K562 (cell line): ENCODE results near the gene C1orf21. TPM values are rescaled to one million over a fixed set of nuclear protein-coding genes. Genes with fewer than 3 reads are reported as not detected.

Experiments
- ATAC-seq: fragments of 200-7000 bp; cut with Tn5 transposase; 3 replicates; pipeline ENCODE4 v1.9.1; 2020; ENCODE audit warnings: moderate library complexity
- BruUV-seq: library from RNA; stranded (reverse); fragments of 400-500 nt; replicated peaks from 2 replicates; lab custom pipeline; 2021; lab: Mats Ljungman, UMichigan
- CTCF ChIA-PET: fragments of 300-600 bp; formaldehyde crosslinking; extraction: SDS; loops from one replicate; lab custom pipeline; 2021; ENCODE audit warnings: low intra/inter-chr PET ratio; lab: Yijun Ruan, JAX
- POLR2A ChIA-PET: fragments of 300-600, 350-650 bp; sonication (Branson Sonifier 250); formaldehyde crosslinking; extraction: SDS; loops from one replicate; lab custom pipeline; 2021; ENCODE audit warnings: antibody characterized with exemption, inconsistent platforms; lab: Yijun Ruan, JAX
- DNase-seq, 4 experiments: peaks; one replicate each; pipeline versions ENCODE4 v3.0.0 to v3.0.0-alpha.2; 2011 to 2018; ENCODE audit warnings: low spot score in 3 of 4, mixed read lengths in 3 of 4; ENCODE audit errors: extremely low read depth in 1 of 4
- FAIRE-seq: peaks from 2 replicates; lab custom pipeline; 2011; peaks lifted over from hg19 to GRCh38; lab: Jason Lieb, UNC
- H2AFZ ChIP-seq: 2 replicates; pipeline ENCODE4 v1.6.0; 2011; ENCODE audit warnings: low read depth, low read length, control low read depth, inconsistent platforms
- H3K27ac ChIP-seq: fragments of 200-600 bp; 3 replicates; pipeline ENCODE4 v1.8.0; 2011; ENCODE audit warnings: low read depth, mild to moderate bottlenecking, control low read depth, inconsistent platforms, low read length, moderate library complexity, mixed read lengths; ENCODE audit errors: extremely low read depth
- H3K27me3 ChIP-seq, 2 experiments: fragments of 300-600 bp in 1 of 2; 2 replicates in 1 of 2; 3 replicates in 1 of 2; pipeline versions ENCODE4 v1.6.0 to v1.8.0; 2011; ENCODE audit warnings: inconsistent platforms in 2 of 2, low read length in 2 of 2, mild to moderate bottlenecking in 1 of 2, mixed read lengths in 1 of 2, moderate library complexity in 1 of 2; ENCODE audit not compliant: control insufficient read depth in 2 of 2, insufficient read depth in 2 of 2
- H3K36me3 ChIP-seq: fragments of 300-600 bp; 3 replicates; pipeline ENCODE4 v1.8.0; 2011; ENCODE audit warnings: mild to moderate bottlenecking, low read length, inconsistent platforms; ENCODE audit not compliant: control insufficient read depth, insufficient read depth
- H3K4me1 ChIP-seq, 2 experiments: fragments of 200-600 bp in 1 of 2; replicated peaks in 1 of 2; 2 replicates in 1 of 2; 3 replicates in 1 of 2; pipeline versions ENCODE4 v1.5.1 to v1.8.0; 2011; ENCODE audit warnings: inconsistent platforms in 2 of 2, low read length in 2 of 2, mild to moderate bottlenecking in 1 of 2, mixed read lengths in 1 of 2, moderate library complexity in 1 of 2; ENCODE audit not compliant: control insufficient read depth in 2 of 2, insufficient read depth in 2 of 2
- H3K4me2 ChIP-seq: 2 replicates; pipeline ENCODE4 v1.6.1; 2011; ENCODE audit warnings: low read length, control low read depth, inconsistent platforms, mixed read lengths; ENCODE audit not compliant: insufficient read depth
- H3K4me3 ChIP-seq: fragments of 200-600 bp; sonication (generic), shearing (Covaris generic); 2 replicates; pipeline ENCODE4 v1.5.1; 2016; ENCODE audit warnings: control low read depth, inconsistent platforms
- H3K79me2 ChIP-seq: fragments of 200-600 bp; 3 replicates; pipeline ENCODE4 v1.8.0; 2011; ENCODE audit warnings: low read length, inconsistent platforms; ENCODE audit not compliant: control insufficient read depth, insufficient read depth
- H3K9ac ChIP-seq, 2 experiments: 2 replicates each; pipeline versions ENCODE4 v1.6.0 to v1.6.1; 2011; ENCODE audit warnings: low read depth in 2 of 2, low read length in 2 of 2, control low read depth in 1 of 2, inconsistent platforms in 1 of 2, mild to moderate bottlenecking in 1 of 2, mixed read lengths in 1 of 2; ENCODE audit not compliant: insufficient read depth in 1 of 2
- H3K9me1 ChIP-seq: one replicate; pipeline ENCODE4 v1.6.0; 2011; ENCODE audit warnings: inconsistent platforms, mild to moderate bottlenecking, low read length, moderate library complexity; ENCODE audit not compliant: control insufficient read depth, insufficient read depth
- H3K9me3 ChIP-seq: replicated peaks from 2 replicates; pipeline ENCODE4 v1.5.1; 2011; ENCODE audit warnings: low read depth, low read length, inconsistent platforms; ENCODE audit not compliant: control insufficient read depth, insufficient read depth
- H4K20me1 ChIP-seq: replicated peaks from 2 replicates; pipeline ENCODE4 v1.6.1; 2011; ENCODE audit warnings: low read length, inconsistent platforms, mixed read lengths; ENCODE audit not compliant: control insufficient read depth, insufficient read depth
- SNAPC5 ChIP-seq: fragments of 250-450 bp; sonication (Bioruptor Pico); IDR thresholded peaks from 2 replicates; pipeline ENCODE4 v1.8.0; 2021; ENCODE audit warnings: moderate library complexity, mild to moderate bottlenecking, inconsistent platforms
- TEAD1 ChIP-seq, 2 experiments: fragments of 450-650 bp in 1 of 2; sonication (generic) in 1 of 2; formaldehyde crosslinking; IDR thresholded peaks; 2 replicates each; pipeline versions ENCODE4 v1.4.0 to v1.8.0; 2020 to 2022; ENCODE audit warnings: mild to moderate bottlenecking in 2 of 2, missing genetic modification reagents in 1 of 2
- YY1 ChIP-seq, 3 experiments: IDR thresholded peaks; 2 replicates each; pipeline ENCODE4 v1.6.1; 2011; ENCODE audit warnings: low read length in 2 of 3, mild to moderate bottlenecking in 2 of 3, moderate library complexity in 2 of 3, borderline replicate concordance in 1 of 3, control low read depth in 1 of 3, low read depth in 1 of 3; ENCODE audit not compliant: insufficient read depth in 3 of 3, insufficient replicate concordance in 2 of 3, control insufficient read depth in 1 of 3, insufficient read length in 1 of 3; ENCODE audit errors: extremely low read depth in 1 of 3
- WGBS: fragments of 100-300 bp; shearing (Covaris generic); methylation state at CpG from one replicate; pipeline ENCODE4 v1.1.6; 2016; ENCODE audit warnings: low coverage, mixed read lengths; ENCODE audit not compliant: insufficient coverage; ENCODE audit errors: missing lambda C conversion rate; 5-methylcytosine and 5-hydroxymethylcytosine counted together
- in situ Hi-C: fragments of 300-500 bp; cut with MboI; formaldehyde crosslinking; loops from 4 replicates; pipeline ENCODE4 v1.15.0; 2018; ENCODE audit warnings: inconsistent platforms, mixed read lengths
- intact Hi-C: fragments of 100-400 bp; cut with micrococcal nuclease; formaldehyde crosslinking; loops from 2 replicates; pipeline ENCODE4 v1.14.2; 2022
- polyA plus RNA-seq, 8 experiments: library from polyadenylated mRNA; depleted of rRNA in 4 of 8; stranded (reverse) in 5 of 8; unstranded in 3 of 8; fragments of >200 nt; fragmentation: Nextera tagmentation in 2 of 8; fragmentation: Illumina TruSeq in 1 of 8; extraction: Ambion mirVana in 2 of 8; extraction: Trizol in 1 of 8; gene quantifications; 2 replicates each; pipeline versions ENCODE4 v1.2.1 to v1.2.3, GENCODE V29; 2011 to 2014; ENCODE audit warnings: inconsistent platforms in 1 of 8, missing spikeins in 1 of 8
- total RNA-seq, 7 experiments: library from RNA; depleted of rRNA in 6 of 7; stranded (reverse); fragments of >200 nt in 6 of 7; fragmentation: Illumina TruSeq in 2 of 7; extraction: Trizol in 2 of 7; gene quantifications; 2 replicates each; pipeline versions ENCODE4 v1.2.1 to v1.2.3, GENCODE V29; 2011 to 2021; ENCODE audit warnings: low replicate concordance in 1 of 7

The C1orf21 gene
- total and polyA plus RNA-seq, 9 of the 15 experiments (the other 6 are each of a cell fraction or from before 2014, with no cell fraction given): under 0.01 to 0.31 (median 0.07) TPM

- Histone ChIP-seq H3K79me2 (no peaks in the 10 kb centered on the region), H4K20me1 (no peaks in the 10 kb centered on the region), H3K27ac (no peak overlapping the region), H3K9ac (no peak overlapping the region), H3K36me3 (no peaks in the 10 kb centered on the region), H3K27me3 (peaks cover 0 to 5% of the 10 kb centered on the region in 2 experiments; a peak in 2 of 5 replicates), H3K9me3 (no peaks in the 10 kb centered on the region), H3K9me1 (no peaks in the 10 kb centered on the region), H3K4me2 (no peak overlapping the region), H3K4me3 (no peak overlapping the region), H2AFZ (no peak overlapping the region), H3K4me1 (no peaks in the 10 kb centered on the region)
- under 1% methylated on average over 7 of the region's 7 CpGs for WGBS
- BruUV-seq: no TSS peak
- in situ Hi-C loops (no loop called here), intact Hi-C loops (no loop called here)
- FAIRE-seq: no peak
- ATAC-seq: no peak
- TF ChIP-seq TEAD1 (CRISPR knock-in tag; IDR thresholded peaks at IDR 0.05): no peak
- ChIA-PET CTCF (no interaction called here), POLR2A (no interaction called here)
- DNase-seq: no peak
Observed at GRCh38 chr1:184437291-184437690, 50.5 kb downstream of the C1orf21 start.

- FAIRE-seq (no peak), DNase-seq (no peak)
- no peaks in the 10 kb centered on the region for H3K36me3 ChIP-seq
- H3K27ac ChIP-seq: no peak overlapping the region
- ChIA-PET POLR2A (no interaction called here), CTCF (no interaction called here)
- H3K4me3 ChIP-seq: no peak overlapping the region
- intact Hi-C loops: no loop called here
- peaks cover 0 to 5% of the 10 kb centered on the region in 2 experiments; a peak in 2 of 5 replicates for H3K27me3 ChIP-seq
- no peaks in the 10 kb centered on the region for H3K9me1 ChIP-seq
- H3K4me2 ChIP-seq: no peak overlapping the region
- no TSS peak for BruUV-seq
- no peaks in the 10 kb centered on the region for H3K9me3 ChIP-seq
- in situ Hi-C loops: no loop called here
- TF ChIP-seq SNAPC5 (CRISPR knock-in tag): no peak
- TF ChIP-seq YY1 (IDR thresholded peaks at IDR 0.05; ENCODE audit: borderline replicate concordance in 1 of 3, control insufficient read depth in 1 of 3, extremely low read depth in 1 of 3, insufficient read depth in 3 of 3, insufficient read length in 1 of 3, insufficient replicate concordance in 2 of 3, low read depth in 1 of 3, low read length in 2 of 3): no peak
- TF ChIP-seq, all 486 proteins: peak for 0
- Histone ChIP-seq H4K20me1 (no peaks in the 10 kb centered on the region), H3K4me1 (no peaks in the 10 kb centered on the region), H2AFZ (no peak overlapping the region), H3K79me2 (no peaks in the 10 kb centered on the region), H3K9ac (no peak overlapping the region)
- ATAC-seq: no peak
- WGBS: 7% methylated on average over 2 of the region's 2 CpGs
Observed at GRCh38 chr1:184438363-184438762, 51.5 kb downstream of the C1orf21 start.
